CMK (cell line): ENCODE results near the gene LRRC51.

Source experiments
- DNase-seq: peaks from one replicate; pipeline ENCODE4 v3.0.0-alpha.2; 2010; ENCODE audit warnings: low read depth

Gene LRRC51

DNA sequence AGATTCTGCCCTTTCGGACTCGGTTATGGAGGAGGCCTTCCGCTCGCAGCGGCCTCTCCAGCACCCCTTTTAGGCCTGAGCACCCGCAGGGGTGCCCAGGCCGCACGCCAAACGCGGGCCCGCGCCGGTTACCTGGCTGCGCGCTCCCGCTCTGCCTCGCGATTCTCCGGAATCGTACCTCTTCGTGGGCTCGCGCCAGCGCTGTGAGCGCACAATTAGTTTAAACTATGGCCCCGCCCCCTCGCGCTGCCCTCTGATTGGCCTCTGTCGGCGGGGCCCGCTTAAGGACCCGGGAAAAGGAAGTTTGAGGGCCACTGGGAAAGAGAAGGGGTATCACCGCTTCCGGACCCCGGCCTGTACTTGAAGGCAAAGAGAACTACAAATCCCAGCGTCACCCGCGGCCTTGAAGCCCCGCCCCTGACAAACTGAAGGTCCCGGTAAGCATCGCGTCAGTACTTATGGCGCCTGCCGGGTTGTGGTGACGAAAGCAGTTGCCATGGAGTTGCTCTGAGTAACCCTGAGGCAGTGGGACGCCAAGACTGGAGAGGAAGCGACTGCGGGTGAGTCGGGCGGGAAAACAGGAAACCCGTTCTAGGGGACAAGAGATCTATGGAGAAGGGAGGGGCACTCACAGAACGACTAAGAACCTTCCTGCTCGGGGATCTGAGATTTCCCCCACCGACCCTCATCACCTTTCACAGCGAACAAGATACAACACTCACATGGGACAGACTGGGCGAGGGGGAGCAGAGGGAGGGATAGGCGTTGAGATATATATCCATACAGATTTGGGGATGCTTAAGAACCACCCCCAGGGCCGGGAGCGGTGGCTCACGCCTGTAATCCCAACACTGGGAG lies at the start of gene LRRC51, which contains the start of gene NUMA1:
Gene LRRC51, plus strand, starts transcription at position 525 of the 858 bp plus-strand sequence. CDS start 8,234 bp downstream, outside the sequence.
Gene NUMA1, minus strand, starts transcription at position 217 of the 858 bp plus-strand sequence. CDS start 44,599 bp downstream, outside the sequence.
- DNase-seq: peak; percentile 100

GRCh38 chr11:72036687-72037086 lies 44.0 kb upstream of the LRRC51 start:
- no peak for DNase-seq

DNA sequence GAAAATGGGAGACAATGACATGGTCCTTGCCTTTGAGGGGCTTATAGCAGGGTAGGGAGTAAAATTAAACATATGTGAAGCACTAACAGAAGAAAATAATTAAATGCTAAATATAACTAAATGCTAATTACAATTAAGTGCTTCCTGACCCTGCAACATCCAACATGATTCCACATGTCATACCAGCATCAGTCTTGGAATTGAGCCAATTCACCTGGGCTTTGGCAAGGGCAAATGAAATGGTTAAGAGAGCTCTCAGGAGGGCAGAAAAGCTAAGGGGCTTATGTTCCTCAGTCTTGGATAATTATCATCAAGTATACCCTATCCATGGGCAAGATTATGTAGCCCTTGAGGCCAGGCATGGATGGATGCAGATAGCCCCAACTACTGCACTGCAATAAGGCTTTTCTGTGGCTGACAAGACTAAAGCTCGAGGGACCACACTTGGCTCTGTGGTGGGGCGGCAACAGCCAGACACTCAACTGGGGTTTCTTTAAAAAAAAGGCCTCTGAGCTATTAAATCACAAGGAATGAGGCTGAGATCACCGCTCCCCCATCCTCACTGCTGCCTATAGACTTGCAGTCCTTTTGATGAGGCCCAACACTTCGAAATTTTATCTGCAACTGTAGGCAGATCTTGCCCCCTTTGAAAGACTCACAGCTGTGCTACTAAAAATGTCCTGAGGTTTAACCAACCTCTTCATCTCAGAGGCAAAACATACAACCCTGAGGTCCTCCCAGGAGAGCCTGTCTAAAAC lies 42.9 kb upstream of the LRRC51 start:
- DNase-seq: no peak

DNA sequence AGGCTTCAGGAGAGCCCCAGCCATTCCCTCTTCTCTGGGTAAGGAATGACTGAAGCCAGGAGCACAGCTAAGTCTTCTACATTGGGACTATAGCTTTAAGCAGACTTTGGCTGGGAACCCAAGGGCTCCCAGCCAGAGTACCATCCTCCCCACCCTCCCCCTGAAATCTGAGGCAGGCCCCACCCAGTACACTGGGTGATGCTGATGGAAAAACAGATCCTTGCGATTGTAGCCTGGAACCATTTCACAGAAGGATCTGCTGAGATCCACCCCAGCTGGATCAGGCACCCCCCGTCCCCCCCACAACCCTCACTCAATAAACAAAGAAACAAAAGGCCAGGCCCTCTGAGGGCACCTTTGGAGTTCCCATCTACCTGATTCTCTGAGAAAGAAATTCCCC lies 42.2 kb upstream of the LRRC51 start:
- no peak for DNase-seq

DNA sequence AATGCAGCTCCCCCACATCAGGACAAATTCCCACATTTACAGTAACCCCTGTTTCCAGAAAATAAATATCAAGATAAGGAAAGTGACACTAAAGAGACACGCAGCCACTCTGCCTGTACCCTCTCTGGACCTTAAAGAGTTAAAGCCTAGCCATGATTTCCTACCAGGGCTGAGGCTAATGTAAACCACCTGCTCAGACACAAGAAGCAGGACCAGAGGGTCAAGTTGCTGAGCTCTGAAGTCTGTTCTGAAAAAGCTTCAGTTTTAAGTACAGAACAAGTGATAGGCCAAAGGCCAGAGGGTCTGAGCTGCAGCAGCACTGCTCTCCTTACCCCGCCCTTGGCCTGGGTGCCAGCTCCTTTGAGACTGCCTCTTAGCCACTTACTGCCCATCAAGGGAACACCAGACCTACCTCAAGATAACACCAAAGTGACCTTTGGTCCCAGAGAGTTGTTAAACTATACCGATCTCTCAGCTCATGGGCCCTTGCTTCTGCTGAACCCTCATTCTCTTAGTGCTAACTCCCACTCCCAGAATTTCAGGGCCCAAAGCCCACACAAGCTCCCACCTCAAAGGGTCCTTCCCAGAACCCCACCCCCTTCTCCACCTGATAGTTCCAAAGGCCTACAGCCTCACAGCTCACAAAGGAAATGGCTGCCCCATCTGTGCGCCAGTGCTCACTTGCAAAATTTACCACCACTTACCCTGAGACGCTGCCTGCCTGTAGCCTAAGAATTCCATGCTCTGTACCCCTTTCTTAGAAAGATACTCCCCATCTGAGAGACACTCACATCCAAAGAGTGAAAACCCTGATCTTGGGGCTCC lies 41.4 kb upstream of the LRRC51 start:
- DNase-seq: no peak

GRCh38 chr11:72039856-72040401 lies 40.7 kb upstream of the LRRC51 start:
- DNase-seq: no peak

DNA sequence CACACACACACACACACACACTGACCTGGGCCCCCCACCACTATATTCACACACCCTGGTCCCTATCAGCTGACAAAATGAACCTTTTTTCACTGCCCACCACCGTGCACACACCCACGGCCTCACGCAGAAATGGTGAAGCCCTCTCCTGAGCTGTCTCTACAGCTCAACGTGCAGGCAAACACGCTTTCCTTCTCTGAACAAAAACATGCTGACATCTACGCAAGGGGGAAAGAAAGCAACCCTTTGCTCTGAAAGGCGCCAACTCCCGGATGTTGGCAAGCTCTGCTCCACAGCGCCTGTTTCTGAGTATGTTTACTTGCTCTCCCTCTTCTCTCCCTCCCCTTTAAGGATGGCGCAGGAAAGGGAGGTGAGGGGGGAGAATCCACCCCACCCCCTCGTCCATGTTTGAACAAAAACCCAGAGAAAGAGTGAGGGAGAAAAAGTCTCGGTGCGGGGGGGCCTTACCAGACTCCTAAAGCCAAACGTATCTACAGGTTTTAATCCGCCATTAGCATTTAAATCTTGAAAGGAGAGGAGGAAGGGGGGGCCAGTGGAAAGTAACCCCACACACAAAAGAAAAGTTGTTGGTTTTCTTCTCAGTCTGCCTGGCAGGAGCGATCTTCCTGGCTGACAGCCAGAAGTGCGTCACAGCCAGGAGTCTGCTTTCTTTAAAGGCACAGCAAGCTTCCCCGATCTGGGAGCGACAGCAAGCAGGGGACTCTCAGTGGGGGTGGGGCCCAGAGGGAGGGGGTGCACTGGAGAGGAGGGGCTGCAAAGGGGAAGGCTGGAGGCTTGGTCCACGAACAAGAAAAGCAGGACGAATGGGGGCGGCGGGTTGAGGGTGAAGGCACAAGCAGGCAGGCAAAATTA lies 39.9 kb upstream of the LRRC51 start:
- DNase-seq: peak; percentile 75

DNA sequence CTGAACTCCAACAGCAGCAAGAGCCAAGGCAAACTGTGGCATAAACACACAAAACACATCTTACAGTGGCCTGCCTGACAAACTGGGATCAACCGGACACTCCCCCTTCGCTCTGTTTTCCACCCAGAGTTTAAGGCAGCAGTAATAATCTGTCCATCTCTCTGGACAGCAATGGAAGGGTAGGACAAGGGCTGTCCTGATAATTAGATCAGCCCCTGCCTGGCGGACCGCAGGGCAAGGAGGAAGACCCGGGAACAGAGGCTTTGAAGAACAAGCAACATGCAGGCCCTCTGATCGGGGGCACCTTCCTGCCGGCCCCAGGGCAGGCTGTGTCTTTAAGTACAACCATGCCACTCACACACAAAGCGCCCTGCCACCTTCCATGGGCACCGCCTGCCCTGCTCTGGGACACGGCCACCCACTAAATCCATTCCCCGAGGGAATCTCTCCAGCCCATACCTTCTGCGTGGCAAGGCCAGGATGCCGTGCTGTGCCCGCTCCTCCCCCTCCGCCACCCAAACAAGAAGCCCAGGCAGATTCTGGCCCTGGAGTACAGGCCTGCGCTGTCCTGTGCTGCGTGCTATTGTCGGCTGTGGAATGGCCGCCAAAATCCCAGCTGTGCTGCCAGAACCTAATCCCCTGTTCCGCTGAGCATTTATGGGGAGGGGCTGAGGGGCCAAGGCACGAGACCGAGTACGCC lies 39.1 kb upstream of the LRRC51 start:
- DNase-seq: peak; percentile 20

DNA sequence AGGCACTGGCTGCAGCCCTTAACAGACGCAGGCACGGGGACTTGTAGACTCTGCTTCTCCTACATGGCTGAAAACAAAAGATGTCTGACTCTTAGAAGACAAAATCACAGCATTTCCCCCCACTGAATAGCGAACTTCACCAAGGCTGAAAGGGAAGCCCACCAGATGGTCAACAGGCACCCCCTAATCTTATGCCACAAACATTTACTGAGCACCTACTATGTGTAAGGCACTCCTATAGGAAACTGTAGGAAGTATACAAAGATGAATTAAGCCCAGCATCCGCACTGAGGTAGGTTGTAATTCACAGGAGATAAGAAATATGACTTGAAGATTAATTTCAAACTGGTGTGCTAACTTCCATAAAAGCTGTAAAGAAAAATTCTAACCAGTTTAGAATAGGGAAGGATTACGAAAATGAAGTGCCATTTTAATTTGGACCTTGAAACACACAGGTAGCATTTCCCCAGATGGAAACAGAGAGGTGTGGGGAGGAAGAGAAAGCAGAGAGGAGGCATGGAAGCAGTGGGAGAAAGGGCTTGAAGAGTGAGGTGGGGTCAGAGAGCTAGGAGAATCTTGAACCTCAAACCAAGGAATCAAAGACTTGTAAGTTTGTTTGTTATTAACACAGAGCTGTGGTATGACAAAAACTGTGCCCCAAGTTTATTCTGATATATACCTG lies 38.4 kb upstream of the LRRC51 start:
- no peak for DNase-seq

DNA sequence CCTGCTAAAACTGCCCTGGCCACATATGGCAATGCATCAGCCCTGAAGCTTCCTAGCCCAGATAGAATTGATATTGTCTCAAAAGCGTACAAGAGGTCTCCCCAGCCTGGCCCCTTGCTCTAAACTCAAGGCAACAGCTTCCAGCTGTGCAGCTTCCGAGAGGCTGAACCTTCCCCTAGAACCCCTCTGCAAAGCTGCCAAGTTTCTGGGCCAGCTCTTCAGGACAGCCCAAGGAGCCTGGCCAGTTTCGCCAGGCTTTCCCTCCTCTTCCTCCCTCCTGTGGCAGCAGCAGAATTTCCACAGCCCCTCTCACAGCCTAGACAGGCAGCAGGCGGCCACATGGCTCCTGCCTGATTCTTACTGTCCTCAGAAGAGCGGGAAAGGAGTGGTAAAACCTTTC lies 34.8 kb upstream of the LRRC51 start:
- DNase-seq: no peak

- no peak for DNase-seq
Measured at GRCh38 chr11:72048766-72049460, 31.7 kb upstream of the LRRC51 start.

- no peak for DNase-seq
Measured at GRCh38 chr11:72058416-72059034, 22.1 kb upstream of the LRRC51 start.

DNA sequence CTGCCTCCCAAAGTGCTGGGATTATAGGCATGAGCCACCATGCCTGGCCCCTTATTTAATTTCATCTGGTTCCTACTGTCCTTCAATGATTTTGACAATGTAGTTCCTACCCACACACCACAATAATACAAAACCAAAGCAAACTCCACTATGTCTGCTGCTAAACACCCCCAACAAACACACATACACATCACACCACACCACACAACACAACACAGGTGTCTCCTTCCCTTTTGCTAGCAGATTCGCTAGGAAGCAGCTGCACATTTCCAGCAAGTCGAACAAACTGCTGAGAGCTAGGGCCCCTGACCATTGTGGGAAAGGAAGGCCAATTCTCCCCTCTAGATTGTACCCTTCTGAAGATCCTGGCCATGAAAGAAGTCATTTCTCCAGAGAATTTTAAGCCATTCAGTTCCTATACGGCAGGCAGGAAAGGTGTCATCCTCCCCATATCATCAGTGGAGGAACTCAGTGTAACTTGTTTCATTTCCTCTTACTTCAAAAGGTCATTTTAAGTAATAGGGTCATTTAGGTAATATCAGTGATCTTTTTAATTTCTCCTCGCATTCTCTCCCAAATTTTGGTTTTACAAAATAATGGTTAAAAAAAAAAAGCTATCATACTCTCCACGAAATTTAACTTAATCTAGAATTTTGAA lies 18.8 kb upstream of the LRRC51 start:
- DNase-seq: no peak

GRCh38 chr11:72066855-72067254 lies 13.8 kb upstream of the LRRC51 start:
- DNase-seq: no peak

- DNase-seq: no peak
Measured at GRCh38 chr11:72067266-72067665, 13.4 kb upstream of the LRRC51 start.

DNA sequence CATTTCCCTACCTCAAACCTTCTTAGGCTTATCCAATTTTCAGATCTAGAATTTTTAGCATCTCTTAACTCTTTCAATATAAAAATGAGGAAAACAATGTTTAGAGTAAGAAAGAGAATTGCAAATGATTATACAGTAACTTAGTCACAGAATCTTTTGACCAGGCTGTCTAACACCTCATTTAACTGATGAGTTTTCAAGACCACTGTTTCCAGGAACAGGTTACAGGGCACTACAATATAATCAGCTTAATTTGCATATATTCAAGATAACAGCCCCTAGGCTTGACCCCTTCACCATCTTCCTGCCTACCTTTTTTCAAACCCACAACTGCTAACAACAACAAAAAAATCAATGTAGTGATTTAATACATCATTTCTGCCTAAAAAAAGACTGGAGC lies 13.0 kb upstream of the LRRC51 start:
- DNase-seq: no peak

DNA sequence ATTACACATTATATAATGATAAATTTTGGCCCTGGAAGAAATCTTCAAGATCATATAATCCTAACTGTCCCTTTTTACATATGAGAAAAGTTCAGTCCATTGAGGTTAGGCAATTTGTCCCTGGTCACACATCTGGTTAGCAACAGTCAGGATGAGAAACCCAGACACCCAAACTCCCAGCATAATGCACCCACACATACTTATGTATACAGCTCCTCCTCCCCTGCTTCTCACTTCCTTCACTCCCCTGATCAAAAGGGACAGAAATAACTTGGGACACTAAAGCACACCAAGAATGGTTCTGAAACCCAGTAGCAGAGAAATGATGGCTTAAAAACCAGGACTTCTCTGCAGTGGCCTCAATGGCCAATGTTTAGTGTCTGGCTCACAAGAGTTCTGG lies 11.4 kb upstream of the LRRC51 start:
- DNase-seq: no peak

GRCh38 chr11:72069787-72070251 lies 10.8 kb upstream of the LRRC51 start:
- peak; percentile 63 for DNase-seq
